ENCODE data around the gene ACTA2.

DNA sequence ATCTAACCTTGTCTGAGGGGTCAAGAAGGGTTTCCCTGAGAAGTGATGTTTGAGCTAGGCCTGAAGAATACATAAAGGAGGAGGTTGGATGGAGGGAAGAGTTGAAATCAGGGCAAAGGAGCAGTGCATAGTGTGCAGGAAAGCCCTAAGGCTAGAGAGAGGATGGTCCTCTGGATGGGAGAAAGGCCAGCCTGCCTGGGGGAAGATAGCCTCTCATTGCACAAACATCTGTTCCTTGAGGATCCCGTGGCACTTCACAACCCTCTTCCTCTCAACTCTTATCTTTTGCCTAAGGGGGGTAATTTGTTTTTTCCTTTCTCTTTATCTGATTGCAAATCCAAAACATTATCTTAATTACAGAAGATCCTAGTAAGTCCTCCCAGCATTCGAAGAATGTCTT lies 36.8 kb downstream of the ACTA2 start:
- TF ChIP-seq, protein P1, sequence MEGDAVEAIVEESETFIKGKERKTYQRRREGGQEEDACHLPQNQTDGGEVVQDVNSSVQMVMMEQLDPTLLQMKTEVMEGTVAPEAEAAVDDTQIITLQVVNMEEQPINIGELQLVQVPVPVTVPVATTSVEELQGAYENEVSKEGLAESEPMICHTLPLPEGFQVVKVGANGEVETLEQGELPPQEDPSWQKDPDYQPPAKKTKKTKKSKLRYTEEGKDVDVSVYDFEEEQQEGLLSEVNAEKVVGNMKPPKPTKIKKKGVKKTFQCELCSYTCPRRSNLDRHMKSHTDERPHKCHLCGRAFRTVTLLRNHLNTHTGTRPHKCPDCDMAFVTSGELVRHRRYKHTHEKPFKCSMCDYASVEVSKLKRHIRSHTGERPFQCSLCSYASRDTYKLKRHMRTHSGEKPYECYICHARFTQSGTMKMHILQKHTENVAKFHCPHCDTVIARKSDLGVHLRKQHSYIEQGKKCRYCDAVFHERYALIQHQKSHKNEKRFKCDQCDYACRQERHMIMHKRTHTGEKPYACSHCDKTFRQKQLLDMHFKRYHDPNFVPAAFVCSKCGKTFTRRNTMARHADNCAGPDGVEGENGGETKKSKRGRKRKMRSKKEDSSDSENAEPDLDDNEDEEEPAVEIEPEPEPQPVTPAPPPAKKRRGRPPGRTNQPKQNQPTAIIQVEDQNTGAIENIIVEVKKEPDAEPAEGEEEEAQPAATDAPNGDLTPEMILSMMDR (conservative IDR thresholded peaks at IDR 0.05 in 1 of 2, IDR thresholded peaks at IDR 0.05 in 1 of 2; ENCODE audit: low read depth in 1 of 2, low read length in 2 of 2): no peak
- no peak for TF ChIP-seq EZH2 (IDR thresholded peaks at IDR 0.05; ENCODE audit: low read length, missing control alignments)

All from fibroblast of lung (primary cell).